Spinal cord (tissue), 10 donors: Measurements from ENCODE around the gene AMOTL1. TPM values are rescaled to one million over a fixed set of nuclear protein-coding genes. Genes with fewer than 3 reads are reported as not detected.

ENCODE experiments used
- DNase-seq, 6 donors: peaks; one replicate each; pipeline versions ENCODE4 v3.0.0 to v3.0.0-alpha.2; 2013 to 2015; ENCODE audit warnings: low spot score in 6 of 6, low read depth in 4 of 6
- H3K27ac ChIP-seq: one replicate; pipeline ENCODE4 v1.5.1; 2013; ENCODE audit warnings: low read depth, low read length, control low read depth
- H3K27me3 ChIP-seq: one replicate; pipeline ENCODE4 v1.6.1; 2013; ENCODE audit warnings: low read length; ENCODE audit not compliant: control insufficient read depth, insufficient read depth
- H3K36me3 ChIP-seq: one replicate; pipeline ENCODE4 v1.6.1; 2013; ENCODE audit warnings: low read length; ENCODE audit not compliant: control insufficient read depth, insufficient read depth
- H3K4me1 ChIP-seq: one replicate; pipeline ENCODE4 v1.6.1; 2013; ENCODE audit warnings: low read length; ENCODE audit not compliant: control insufficient read depth, insufficient read depth
- H3K4me3 ChIP-seq: one replicate; pipeline ENCODE4 v1.5.1; 2013; ENCODE audit warnings: low read depth, low read length, control low read depth
- H3K9me3 ChIP-seq: one replicate; pipeline ENCODE4 v1.6.1; 2013; ENCODE audit warnings: low read length; ENCODE audit not compliant: control insufficient read depth, insufficient read depth
- WGBS: methylation state at CpG from one replicate; pipeline ENCODE4 v1.1.5; 2013; ENCODE audit warnings: missing lambda C conversion rate; ENCODE audit not compliant: insufficient coverage; 5-methylcytosine and 5-hydroxymethylcytosine counted together
- polyA plus RNA-seq, 2 donors: library from polyadenylated mRNA; unstranded; fragments of 120-200 nt; gene quantifications; one replicate each; pipeline ENCODE4 v1.2.1, GENCODE V29; 2013; ENCODE audit not compliant: insufficient read length in 2 of 2
- total RNA-seq, 2 donors: library from RNA; depleted of rRNA in 1 of 2; stranded (reverse); fragments of 120-200 nt in 1 of 2; fragments of >200 nt in 1 of 2; gene quantifications; one replicate each; pipeline versions ENCODE4 v1.2.3 to v1.2.4, GENCODE V29; 2013 to 2014
- donor health status: healthy.

Gene AMOTL1
- total and polyA plus RNA-seq, 4 donors: 20.2 to 60.6 (median 34.5) TPM

DNA sequence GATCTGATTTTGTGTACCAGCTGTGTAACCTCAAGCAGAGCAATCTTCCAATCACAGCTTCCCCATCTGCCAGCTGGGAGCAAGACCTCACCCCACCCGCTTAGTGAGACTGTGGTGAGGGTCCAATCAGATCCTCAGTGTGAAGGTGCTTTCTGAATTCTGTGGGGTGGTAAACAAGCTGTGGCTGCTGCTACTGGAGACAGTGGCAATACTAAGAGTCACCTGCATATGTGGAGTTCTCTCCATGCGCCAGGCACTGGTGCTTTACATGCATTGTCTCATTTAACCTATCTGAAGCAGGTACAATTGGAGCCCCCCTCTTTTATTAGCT is 154.8 kb downstream of the AMOTL1 start:
- H3K9me3 ChIP-seq: no peaks in the 10 kb centered on the region
- no peak overlapping the region for H3K27ac ChIP-seq
- no peaks in the 10 kb centered on the region for H3K36me3 ChIP-seq
- DNase-seq: no peak
- no peak overlapping the region for H3K4me3 ChIP-seq
- WGBS: 92% methylated on average over 2 of the region's 2 CpGs
- no peaks in the 10 kb centered on the region for H3K27me3 ChIP-seq
- peaks cover 32% of the 10 kb centered on the region for H3K4me1 ChIP-seq

DNA sequence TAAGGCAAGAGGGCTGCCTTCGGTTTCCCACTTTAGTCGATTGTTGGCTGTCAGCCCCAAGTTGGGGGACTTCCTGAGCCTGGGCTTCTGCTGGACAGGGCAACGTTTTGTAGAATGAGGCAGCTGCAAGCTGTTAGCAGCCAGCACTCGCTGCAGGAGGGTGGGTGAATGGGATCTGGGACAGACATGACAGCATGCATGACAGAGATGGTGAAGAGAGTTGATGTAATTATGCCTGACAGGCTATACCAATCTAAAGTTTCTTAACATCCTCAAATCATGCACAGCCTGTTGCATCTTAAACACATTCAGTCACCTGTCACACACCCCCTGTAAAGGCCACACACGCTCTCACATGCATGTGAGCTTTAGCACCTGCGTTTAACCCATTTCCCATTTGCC is 156.0 kb downstream of the AMOTL1 start:
- Histone ChIP-seq H3K4me3 (no peak overlapping the region), H3K27ac (no peak overlapping the region), H3K4me1 (peaks cover 33% of the 10 kb centered on the region), H3K36me3 (no peaks in the 10 kb centered on the region), H3K27me3 (no peaks in the 10 kb centered on the region), H3K9me3 (no peaks in the 10 kb centered on the region)
- 68% methylated on average over 3 of the region's 6 CpGs for WGBS
- DNase-seq: peak in 1 of 6 donors; percentile 19

GRCh38 chr11:94924612-94925011 is 156.5 kb downstream of the AMOTL1 start:
- H3K4me3 ChIP-seq: no peak overlapping the region
- no peak overlapping the region for H3K27ac ChIP-seq
- 74% methylated on average over 2 of the region's 5 CpGs for WGBS
- H3K27me3 ChIP-seq: no peaks in the 10 kb centered on the region
- H3K36me3 ChIP-seq: no peaks in the 10 kb centered on the region
- H3K9me3 ChIP-seq: no peaks in the 10 kb centered on the region
- no peak for DNase-seq
- H3K4me1 ChIP-seq: peaks cover 33% of the 10 kb centered on the region

- Histone ChIP-seq H3K27me3 (no peaks in the 10 kb centered on the region), H3K4me3 (no peak overlapping the region), H3K4me1 (peaks cover 33% of the 10 kb centered on the region), H3K36me3 (no peaks in the 10 kb centered on the region), H3K27ac (peak overlapping the region; percentile 85), H3K9me3 (no peaks in the 10 kb centered on the region)
- no peak for DNase-seq
- WGBS: 54% methylated on average over 2 of the region's 7 CpGs
These were observed 157.5 kb downstream of the AMOTL1 start for GRCh38 chr11:94925422-94926270.

GRCh38 chr11:94926271-94926625 is 158.1 kb downstream of the AMOTL1 start:
- no peaks in the 10 kb centered on the region for H3K36me3 ChIP-seq
- no peaks in the 10 kb centered on the region for H3K9me3 ChIP-seq
- H3K27me3 ChIP-seq: no peaks in the 10 kb centered on the region
- H3K4me1 ChIP-seq: peaks cover 33% of the 10 kb centered on the region
- H3K4me3 ChIP-seq: no peak overlapping the region
- DNase-seq: no peak
- peak overlapping the region; percentile 85 for H3K27ac ChIP-seq

Other genes starting within 250 kb of the AMOTL1 start
- gene FUT4, start 224.4 kb upstream of the AMOTL1 start, total RNA-seq: 1 to 10 TPM; 5.6 to 8.0 TPM
- gene FUT4, start 224.4 kb upstream of the AMOTL1 start, polyA plus RNA-seq: 1 to 10 TPM; 3.3 to 3.8 TPM
- 1 to 10 TPM; 3.4 to 7.8 TPM for gene PIWIL4, start 201.0 kb upstream of the AMOTL1 start, total RNA-seq
- 1 to 10 TPM; 4.2 to 4.5 TPM for gene PIWIL4, start 201.0 kb upstream of the AMOTL1 start, polyA plus RNA-seq
- 100 to 1,000 TPM in 1 of 2 donors, 10 to 100 TPM in 1; 51.8 to 109 TPM for gene CWC15, start 205.2 kb downstream of the AMOTL1 start, total RNA-seq
- gene CWC15, start 205.2 kb downstream of the AMOTL1 start, polyA plus RNA-seq: 100 to 1,000 TPM; 106 to 114 TPM
- 1 to 10 TPM; 1.4 to 2.3 TPM for gene KDM4D, start 205.4 kb downstream of the AMOTL1 start, total RNA-seq
- 1 to 10 TPM; 2.4 to 2.6 TPM for gene KDM4D, start 205.4 kb downstream of the AMOTL1 start, polyA plus RNA-seq